Psoas muscle (tissue), 8 donors: ENCODE results near the gene SPARC. TPM values are rescaled to one million over a fixed set of nuclear protein-coding genes. Genes with fewer than 3 reads are reported as not detected.
A peak's percentile ranks its signal among the peaks of the same experiment; 100 is the strongest.

ENCODE experiments used
- ATAC-seq, 4 donors: fragments of 200-7000 bp; cut with Tn5 transposase; one replicate each; pipeline ENCODE4 v1.9.1; 2020; ENCODE audit warnings: moderate library complexity in 3 of 4, mild to moderate bottlenecking in 2 of 4
- DNase-seq, 2 donors: peaks; one replicate each; pipeline ENCODE4 v3.0.0-alpha.2; 2020
- H3K27ac ChIP-seq: fragments of 200-600 bp; one replicate; pipeline ENCODE4 v1.8.0; 2022
- H3K27me3 ChIP-seq, 3 donors: fragments of 200-600 bp in 1 of 3; one replicate each; pipeline versions ENCODE4 v1.6.1 to v1.8.0; 2013 to 2022; ENCODE audit warnings: low read length in 2 of 3, mild to moderate bottlenecking in 2 of 3, moderate library complexity in 1 of 3; ENCODE audit not compliant: insufficient read depth in 3 of 3
- H3K36me3 ChIP-seq, 2 donors: fragments of 200-600 bp in 1 of 2; one replicate each; pipeline versions ENCODE4 v1.6.1 to v1.8.0; 2013 to 2022; ENCODE audit warnings: low read depth in 1 of 2, mild to moderate bottlenecking in 1 of 2, moderate library complexity in 1 of 2; ENCODE audit not compliant: insufficient read depth in 1 of 2
- H3K4me1 ChIP-seq: fragments of 200-600 bp; one replicate; pipeline ENCODE4 v1.8.0; 2022
- H3K4me3 ChIP-seq: fragments of 200-600 bp; one replicate; pipeline ENCODE4 v1.8.0; 2022; ENCODE audit warnings: mild to moderate bottlenecking
- H3K9me3 ChIP-seq: fragments of 200-600 bp; one replicate; pipeline ENCODE4 v1.8.0; 2022
- WGBS, 3 donors: extraction: QIAGEN DNeasy Blood & Tissue Kit; methylation state at CpG; one replicate each; pipeline versions ENCODE4 v1.1.6 to v1.1.7; 2013; 5-methylcytosine and 5-hydroxymethylcytosine counted together
- intact Hi-C, 2 donors: fragments of 100-400 bp; cut with DNase I; formaldehyde crosslinking; loops; one replicate each; pipeline versions ENCODE4 v1.11.0 to v1.14.2; 2022
- polyA plus RNA-seq, 3 donors: library from polyadenylated mRNA; stranded (reverse); fragments of 200-250 nt; gene quantifications; one replicate each; pipeline ENCODE4 v1.2.3, GENCODE V29; 2013
- total RNA-seq, 4 donors: library from RNA; stranded (reverse); fragmentation: NEBNext Ultra II Directional in 2 of 4; extraction: Animal tissue kit (Norgen Biotek cat#: 25700) in 2 of 4; gene quantifications; one replicate each; pipeline versions ENCODE4 v1.2.1 to v1.2.4, GENCODE V29; 2021 to 2023
- TF ChIP-seq, protein P1 (sequence below): fragments of 200-600 bp; IDR thresholded peaks from one replicate; pipeline ENCODE4 v1.8.0; 2022; ENCODE audit warnings: antibody characterized with exemption
- donor health status: healthy with polysubstance abuse.
- donor health status: DM: no; HTN: no; CAD: no; lungs with moderate emphysema.
- donor health status: Bipolar disorder and iron deficiency.
- donor health status: healthy.
- donor health status: DM: yes; HTN: yes; CAD: no.
- donor health status: DM: no; HTN: no; CAD: no.
- donor health status: DM: no; HTN: no; CAD: no.
- donor health status: DM: yes; HTN: yes; CAD: no.

SPARC gene
- total and polyA plus RNA-seq, 7 donors: 111 to 687 (median 297) TPM

DNA sequence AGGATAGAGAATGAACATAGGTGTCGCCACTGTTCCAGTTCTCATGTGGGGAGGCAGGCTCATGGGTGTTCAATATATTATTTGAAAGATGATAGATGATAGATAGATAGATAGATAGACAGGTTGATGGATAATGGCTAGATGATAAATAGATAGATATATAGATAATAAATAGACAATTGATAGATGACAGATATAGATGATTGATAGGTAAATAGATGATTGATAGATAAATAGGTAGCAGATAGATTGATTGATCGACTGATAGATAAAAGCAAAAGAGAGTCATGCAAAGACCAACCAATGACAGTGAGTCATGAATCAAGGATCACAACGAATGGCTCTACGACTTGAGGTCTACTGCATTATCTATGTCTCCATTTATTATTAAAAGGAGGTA lies 30.4 kb downstream of the SPARC start:
- no peak overlapping the region for H3K4me3 ChIP-seq
- TF ChIP-seq, protein P1, sequence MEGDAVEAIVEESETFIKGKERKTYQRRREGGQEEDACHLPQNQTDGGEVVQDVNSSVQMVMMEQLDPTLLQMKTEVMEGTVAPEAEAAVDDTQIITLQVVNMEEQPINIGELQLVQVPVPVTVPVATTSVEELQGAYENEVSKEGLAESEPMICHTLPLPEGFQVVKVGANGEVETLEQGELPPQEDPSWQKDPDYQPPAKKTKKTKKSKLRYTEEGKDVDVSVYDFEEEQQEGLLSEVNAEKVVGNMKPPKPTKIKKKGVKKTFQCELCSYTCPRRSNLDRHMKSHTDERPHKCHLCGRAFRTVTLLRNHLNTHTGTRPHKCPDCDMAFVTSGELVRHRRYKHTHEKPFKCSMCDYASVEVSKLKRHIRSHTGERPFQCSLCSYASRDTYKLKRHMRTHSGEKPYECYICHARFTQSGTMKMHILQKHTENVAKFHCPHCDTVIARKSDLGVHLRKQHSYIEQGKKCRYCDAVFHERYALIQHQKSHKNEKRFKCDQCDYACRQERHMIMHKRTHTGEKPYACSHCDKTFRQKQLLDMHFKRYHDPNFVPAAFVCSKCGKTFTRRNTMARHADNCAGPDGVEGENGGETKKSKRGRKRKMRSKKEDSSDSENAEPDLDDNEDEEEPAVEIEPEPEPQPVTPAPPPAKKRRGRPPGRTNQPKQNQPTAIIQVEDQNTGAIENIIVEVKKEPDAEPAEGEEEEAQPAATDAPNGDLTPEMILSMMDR: no peak
- ATAC-seq (no peak), DNase-seq (no peak)
- H3K27me3 ChIP-seq: no peaks in the 10 kb centered on the region
- H3K9me3 ChIP-seq: no peaks in the 10 kb centered on the region
- peaks cover 0 to under 1% of the 10 kb centered on the region in 2 donors for H3K36me3 ChIP-seq
- intact Hi-C loops: loop anchor here in 1 of 2 donors (5.0 to 10.0 kb wide), 2 partner anchors 66 to 212 kb away; partner anchors contain the start of gene SLC36A1
- no peak overlapping the region for H3K27ac ChIP-seq
- 81 to 97% (median 91%) methylated on average over 4 of the region's 4 CpGs for WGBS, 3 donors
- peaks cover 3% of the 10 kb centered on the region for H3K4me1 ChIP-seq

DNA sequence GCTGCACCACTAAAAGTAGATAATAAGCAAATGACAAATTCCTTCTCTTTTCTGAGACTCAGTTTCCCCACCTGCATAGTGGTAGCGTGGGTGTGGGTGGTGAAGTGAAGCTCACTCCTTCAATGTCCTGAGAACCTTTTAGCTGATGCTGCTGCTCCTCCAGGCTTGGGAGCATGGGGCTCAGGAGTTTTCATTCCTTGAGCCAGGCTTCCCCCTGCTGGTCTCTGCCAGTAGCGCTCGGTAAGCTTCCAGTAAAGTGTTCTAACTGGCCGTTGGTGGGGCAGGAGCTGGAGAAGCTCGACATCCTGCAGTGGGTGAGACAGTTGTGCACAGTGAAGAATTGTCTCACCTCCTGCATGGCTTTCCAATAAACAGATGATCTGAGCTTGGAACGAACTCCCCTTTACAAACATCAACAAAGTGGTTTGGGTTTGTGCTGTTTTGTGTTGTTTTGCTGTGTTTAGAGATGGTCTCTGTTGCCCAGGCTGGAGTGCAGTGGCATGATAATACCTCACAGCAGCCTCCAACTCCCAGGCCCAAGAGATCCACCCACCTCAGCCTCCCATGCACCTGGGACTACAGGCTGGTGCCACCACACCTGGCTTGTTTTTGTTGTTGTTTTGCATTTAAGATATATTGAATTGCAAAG lies 34.6 kb downstream of the SPARC start:
- intact Hi-C loops: loop anchor here (2.0 to 10.0 kb wide), 4 partner anchors 130 to 335 kb away; partner anchors contain the start of gene SLC36A1 (in 2 of the 2)
- H3K27ac ChIP-seq: no peak overlapping the region
- ATAC-seq (peak; percentile 93 to 98 (median 96)), DNase-seq (peak; percentile 79 to 85)
- H3K4me1 ChIP-seq: no peaks in the 10 kb centered on the region
- TF ChIP-seq, protein P1: peak; percentile 86
- WGBS, 3 donors: 0 to 1% (median 1%) methylated on average over 6 of the region's 6 CpGs
- H3K36me3 ChIP-seq: no peaks in the 10 kb centered on the region
- H3K9me3 ChIP-seq: no peaks in the 10 kb centered on the region
- H3K4me3 ChIP-seq: no peak overlapping the region
- no peaks in the 10 kb centered on the region for H3K27me3 ChIP-seq

- intact Hi-C loops: no loop called here
- Histone ChIP-seq H3K9me3 (no peaks in the 10 kb centered on the region), H3K4me1 (no peaks in the 10 kb centered on the region), H3K4me3 (no peak overlapping the region), H3K36me3 (no peaks in the 10 kb centered on the region), H3K27ac (no peak overlapping the region), H3K27me3 (no peaks in the 10 kb centered on the region)
- no peak for DNase-seq
- TF ChIP-seq, protein P1: no peak
- no peak for ATAC-seq
- WGBS, 3 donors: 64 to 70% (median 69%) methylated on average over 7 of the region's 7 CpGs
Observed at GRCh38 chr5:151648988-151649387, 37.7 kb downstream of the SPARC start.

DNA sequence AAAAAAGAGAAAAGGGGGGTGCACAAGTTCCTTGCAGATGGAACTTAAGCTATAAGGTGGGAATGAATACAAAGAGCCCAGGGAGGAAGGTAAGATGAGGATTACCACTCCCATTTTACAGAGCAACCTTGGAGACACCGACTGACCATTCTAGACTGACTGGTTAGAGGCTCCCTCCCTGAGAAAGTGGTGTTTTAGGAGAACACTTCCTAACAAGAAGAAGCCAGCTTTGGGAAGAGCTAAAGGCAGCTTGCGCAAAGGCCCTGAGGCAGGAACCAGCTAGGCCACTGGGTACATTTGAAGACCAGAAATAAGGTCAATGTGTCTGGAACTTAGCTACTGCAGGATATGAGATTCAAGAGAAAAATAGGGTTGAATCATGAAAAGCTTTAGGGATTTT lies 38.6 kb downstream of the SPARC start:
- Histone ChIP-seq H3K4me3 (no peak overlapping the region), H3K4me1 (no peaks in the 10 kb centered on the region), H3K36me3 (no peaks in the 10 kb centered on the region), H3K9me3 (no peaks in the 10 kb centered on the region), H3K27ac (no peak overlapping the region), H3K27me3 (no peaks in the 10 kb centered on the region)
- DNase-seq: no peak
- ATAC-seq: no peak
- intact Hi-C loops: no loop called here
- WGBS, 3 donors: 95 to 96% (median 95%) methylated on average over 2 of the region's 2 CpGs
- TF ChIP-seq, protein P1: no peak
